Hematopoietic multipotent progenitor cell (in vitro differentiated cells): ENCODE data around the gene MAP1LC3A. TPM values are rescaled to one million over a fixed set of nuclear protein-coding genes. Genes with fewer than 3 reads are reported as not detected.

Experiments used
- DNase-seq, 3 donors: peaks; one replicate each; pipeline ENCODE4 v3.0.0-alpha.2; 2011 to 2015; ENCODE audit warnings: low read depth in 2 of 3, low spot score in 2 of 3
- small RNA-seq: library from RNA; depleted of rRNA; stranded (forward); fragments of <200 nt; gene quantifications from one replicate; pipeline ENCODE3, GENCODE V24; 2012
- total RNA-seq: library from RNA; depleted of rRNA; stranded (reverse); fragments of >200 nt; gene quantifications from one replicate; pipeline ENCODE4 v1.2.3, GENCODE V29; 2012

The MAP1LC3A gene
- total RNA-seq, 1 donor = 5.1 TPM

GRCh38 chr20:34604980-34605788, 46.7 kb downstream of the MAP1LC3A start:
- DNase-seq = no peak

GRCh38 chr20:34607066-34607465, 48.5 kb downstream of the MAP1LC3A start:
- no peak for DNase-seq

Small RNA genes lying within 50 kb of the gene (small RNA-seq; reads per million reads assigned to genes)
- gene RF00019 = not detected

Other genes with a start within 250 kb of the MAP1LC3A start
- 17.0 TPM for gene ITCH, start 195.4 kb upstream of the MAP1LC3A start, total RNA-seq
- 46.0 TPM for gene DYNLRB1, start 42.3 kb upstream of the MAP1LC3A start, total RNA-seq
- 14.3 TPM for gene PIGU, start 118.4 kb downstream of the MAP1LC3A start, total RNA-seq
- gene TP53INP2, start 145.6 kb downstream of the MAP1LC3A start, total RNA-seq = 3.5 TPM